Measurements from ENCODE around the gene OR5T1. TPM values are rescaled to one million over a fixed set of nuclear protein-coding genes. Genes with fewer than 3 reads are reported as not detected.

OR5T1 gene
- total and polyA plus RNA-seq, 4 donors = not detected

Other genes starting within 250 kb of the OR5T1 start
- not detected for gene OR5AS1, start 246.5 kb upstream of the OR5T1 start, total RNA-seq
- gene OR5AS1, start 246.5 kb upstream of the OR5T1 start, polyA plus RNA-seq (ENCODE audit: insufficient read length in 2 of 2) = under 1 TPM; 0.05 TPM
- not detected for gene OR8I2, start 180.8 kb upstream of the OR5T1 start, total RNA-seq
- gene OR8I2, start 180.8 kb upstream of the OR5T1 start, polyA plus RNA-seq (ENCODE audit: insufficient read length in 2 of 2) = not detected
- gene OR8H2, start 170.5 kb upstream of the OR5T1 start, total RNA-seq = not detected
- gene OR8H2, start 170.5 kb upstream of the OR5T1 start, polyA plus RNA-seq (ENCODE audit: insufficient read length in 2 of 2) = not detected
- not detected for gene OR8H3, start 151.8 kb upstream of the OR5T1 start, total RNA-seq
- not detected for gene OR8H3, start 151.8 kb upstream of the OR5T1 start, polyA plus RNA-seq (ENCODE audit: insufficient read length in 2 of 2)
- not detected for gene OR8J3, start 134.0 kb upstream of the OR5T1 start, total RNA-seq
- not detected for gene OR8J3, start 134.0 kb upstream of the OR5T1 start, polyA plus RNA-seq (ENCODE audit: insufficient read length in 2 of 2)
- gene OR8K5, start 113.8 kb upstream of the OR5T1 start, total RNA-seq = not detected
- not detected for gene OR8K5, start 113.8 kb upstream of the OR5T1 start, polyA plus RNA-seq (ENCODE audit: insufficient read length in 2 of 2)
- not detected for gene OR5J2, start 97.5 kb upstream of the OR5T1 start, total RNA-seq
- not detected for gene OR5J2, start 97.5 kb upstream of the OR5T1 start, polyA plus RNA-seq (ENCODE audit: insufficient read length in 2 of 2)
- not detected for gene OR5T2, start 39.9 kb upstream of the OR5T1 start, total RNA-seq
- gene OR5T2, start 39.9 kb upstream of the OR5T1 start, polyA plus RNA-seq (ENCODE audit: insufficient read length in 2 of 2) = not detected
- gene OR5T3, start 21.9 kb upstream of the OR5T1 start, total RNA-seq = not detected
- gene OR5T3, start 21.9 kb upstream of the OR5T1 start, polyA plus RNA-seq (ENCODE audit: insufficient read length in 2 of 2) = not detected
- not detected for gene OR8H1, start 18.1 kb downstream of the OR5T1 start, total RNA-seq
- gene OR8H1, start 18.1 kb downstream of the OR5T1 start, polyA plus RNA-seq (ENCODE audit: insufficient read length in 2 of 2) = not detected
- not detected for gene OR8K3, start 41.0 kb downstream of the OR5T1 start, total RNA-seq
- gene OR8K3, start 41.0 kb downstream of the OR5T1 start, polyA plus RNA-seq (ENCODE audit: insufficient read length in 2 of 2) = not detected
- gene OR8K1, start 71.9 kb downstream of the OR5T1 start, total RNA-seq = not detected
- not detected for gene OR8K1, start 71.9 kb downstream of the OR5T1 start, polyA plus RNA-seq (ENCODE audit: insufficient read length in 2 of 2)
- not detected for gene OR8J1, start 80.1 kb downstream of the OR5T1 start, total RNA-seq
- gene OR8J1, start 80.1 kb downstream of the OR5T1 start, polyA plus RNA-seq (ENCODE audit: insufficient read length in 2 of 2) = not detected
- gene OR8U1, start 101.5 kb downstream of the OR5T1 start, total RNA-seq = not detected
- not detected for gene OR8U1, start 101.5 kb downstream of the OR5T1 start, polyA plus RNA-seq (ENCODE audit: insufficient read length in 2 of 2)
- gene OR5AL1, start 138.5 kb downstream of the OR5T1 start, total RNA-seq = not detected
- not detected for gene OR5AL1, start 138.5 kb downstream of the OR5T1 start, polyA plus RNA-seq (ENCODE audit: insufficient read length in 2 of 2)
- not detected for gene OR5M3, start 199.2 kb downstream of the OR5T1 start, total RNA-seq
- not detected for gene OR5M3, start 199.2 kb downstream of the OR5T1 start, polyA plus RNA-seq (ENCODE audit: insufficient read length in 2 of 2)
- not detected for gene OR5M8, start 217.2 kb downstream of the OR5T1 start, total RNA-seq
- gene OR5M8, start 217.2 kb downstream of the OR5T1 start, polyA plus RNA-seq (ENCODE audit: insufficient read length in 2 of 2) = not detected

Measured in spinal cord (tissue), 4 donors.